Adrenal gland (tissue), 5 donors: ENCODE data around the gene TBC1D1.

Experiments
- POLR2A ChIP-seq, 2 donors: fragments of 450-650 bp; IDR thresholded peaks; one replicate each; pipeline ENCODE4 v1.6.1; 2017; ENCODE audit warnings: antibody characterized with exemption in 2 of 2, mild to moderate bottlenecking in 2 of 2, moderate library complexity in 1 of 2
- TF ChIP-seq, protein P1 (sequence below), 6 experiments: fragments of 450-650 bp in 4 of 6; fragments of 200-600 bp in 2 of 6; sonication (generic) in 1 of 6; IDR thresholded peaks; 1 replicate in 5 of 6; 2 replicates in 1 of 6; pipeline versions ENCODE4 v1.5.1 to v1.8.0; 2016 to 2021; ENCODE audit warnings: antibody characterized with exemption in 6 of 6, mild to moderate bottlenecking in 2 of 6, moderate library complexity in 1 of 6
- donor health status: DM: no; HTN: no; CAD: no.

DNA sequence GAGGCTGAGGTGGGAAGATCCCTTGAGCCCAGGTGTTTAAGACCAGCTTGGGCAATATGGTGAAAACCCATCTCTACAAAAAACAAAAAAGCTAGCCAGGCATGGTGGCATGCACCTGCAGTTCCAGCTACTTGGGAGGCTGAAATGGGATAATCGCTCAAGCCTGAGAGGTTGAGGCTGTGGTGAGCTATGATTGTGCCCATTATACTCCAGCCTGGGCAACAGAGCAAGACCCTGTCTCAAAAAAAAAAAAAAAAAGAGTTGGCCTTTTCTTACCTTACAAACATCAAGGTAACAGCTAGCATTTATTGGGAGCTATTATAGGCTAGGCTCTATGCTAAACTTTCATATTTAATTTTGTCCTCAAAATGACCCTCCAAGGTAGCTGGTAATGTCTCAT lies 112.7 kb downstream of the TBC1D1 start:
- TF ChIP-seq, protein P1, sequence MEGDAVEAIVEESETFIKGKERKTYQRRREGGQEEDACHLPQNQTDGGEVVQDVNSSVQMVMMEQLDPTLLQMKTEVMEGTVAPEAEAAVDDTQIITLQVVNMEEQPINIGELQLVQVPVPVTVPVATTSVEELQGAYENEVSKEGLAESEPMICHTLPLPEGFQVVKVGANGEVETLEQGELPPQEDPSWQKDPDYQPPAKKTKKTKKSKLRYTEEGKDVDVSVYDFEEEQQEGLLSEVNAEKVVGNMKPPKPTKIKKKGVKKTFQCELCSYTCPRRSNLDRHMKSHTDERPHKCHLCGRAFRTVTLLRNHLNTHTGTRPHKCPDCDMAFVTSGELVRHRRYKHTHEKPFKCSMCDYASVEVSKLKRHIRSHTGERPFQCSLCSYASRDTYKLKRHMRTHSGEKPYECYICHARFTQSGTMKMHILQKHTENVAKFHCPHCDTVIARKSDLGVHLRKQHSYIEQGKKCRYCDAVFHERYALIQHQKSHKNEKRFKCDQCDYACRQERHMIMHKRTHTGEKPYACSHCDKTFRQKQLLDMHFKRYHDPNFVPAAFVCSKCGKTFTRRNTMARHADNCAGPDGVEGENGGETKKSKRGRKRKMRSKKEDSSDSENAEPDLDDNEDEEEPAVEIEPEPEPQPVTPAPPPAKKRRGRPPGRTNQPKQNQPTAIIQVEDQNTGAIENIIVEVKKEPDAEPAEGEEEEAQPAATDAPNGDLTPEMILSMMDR (IDR thresholded peaks at IDR 0.05), result no peak
- no peak for TF ChIP-seq POLR2A (IDR thresholded peaks at IDR 0.05)
